ENCODE results near the gene RBM4B.
"Not testable (repeated sequence)": the region's sequence is repeated elsewhere in the genome, so short reads cannot be mapped to it uniquely, and the experiment has no call there.

The RBM4B gene

GRCh38 chr11:66677599-66678375 lies at the start of gene RBM4B:
Gene RBM4B (minus strand): TSS chr11:66677887. CDS start chr11:66677079, 808 bp downstream.
- H3K36me3 Mint-ChIP-seq (ENCODE audit: low read depth), result peaks cover 13% of the 10 kb centered on the region
- peak within 1 kb of the TSS; percentile 93 for H3K4me3 Mint-ChIP-seq
- H3K9me3 Mint-ChIP-seq, result no peaks in the 10 kb centered on the region
- peak within 1 kb of the TSS; percentile 97 for H3K27ac Mint-ChIP-seq
- H3K4me1 Mint-ChIP-seq (ENCODE audit: low read depth), result peaks cover 38% of the 10 kb centered on the region
- H3K27me3 Mint-ChIP-seq, result no peaks in the 10 kb centered on the region

- Mint-ChIP-seq H3K36me3 (ENCODE audit: low read depth) (peaks cover 4% of the 10 kb centered on the region), H3K4me1 (ENCODE audit: low read depth) (peaks cover 21% of the 10 kb centered on the region), H3K9me3 (no peaks in the 10 kb centered on the region), H3K27ac (no peak overlapping the region), H3K4me3 (no peak overlapping the region), H3K27me3 (peaks cover 48% of the 10 kb centered on the region)
These were observed 48.0 kb upstream of the RBM4B start for GRCh38 chr11:66725647-66726046.

GRCh38 chr11:66725114-66725513 lies 47.4 kb upstream of the RBM4B start:
- Mint-ChIP-seq H3K9me3 (no peaks in the 10 kb centered on the region), H3K27me3 (peaks cover 53% of the 10 kb centered on the region)

DNA sequence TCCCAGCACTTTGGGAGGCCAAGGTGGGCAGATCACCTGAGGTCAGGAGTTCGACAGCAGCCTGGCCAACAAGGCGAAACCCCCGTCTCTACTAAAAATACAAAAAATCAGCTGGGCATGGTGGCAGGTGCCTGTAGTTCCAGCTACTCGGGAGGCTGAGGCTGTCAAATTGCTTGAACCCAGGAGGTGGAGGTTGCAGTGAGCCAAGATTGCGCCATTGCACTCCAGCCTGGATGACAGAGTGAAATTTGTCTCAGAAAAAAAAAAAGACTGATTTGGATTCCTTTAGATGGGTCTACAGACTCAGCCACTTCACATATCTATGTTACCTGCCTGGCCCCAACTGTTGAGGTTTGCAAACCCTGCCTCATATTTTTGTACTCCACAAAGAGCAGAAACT lies 46.5 kb upstream of the RBM4B start:
- not testable (repeated sequence) for H3K36me3 Mint-ChIP-seq (ENCODE audit: low read depth); H3K4me3 Mint-ChIP-seq; H3K9me3 Mint-ChIP-seq; H3K27ac Mint-ChIP-seq
- Mint-ChIP-seq H3K4me1 (ENCODE audit: low read depth) (peaks cover 35% of the 10 kb centered on the region), H3K27me3 (peaks cover 49% of the 10 kb centered on the region)

More at GRCh38 chr11:66725114-66725513, 47.4 kb upstream of the RBM4B start:
- Mint-ChIP-seq H3K4me3 (no peak overlapping the region), H3K36me3 (ENCODE audit: low read depth) (peaks cover 4% of the 10 kb centered on the region), H3K27ac (no peak overlapping the region), H3K4me1 (ENCODE audit: low read depth) (peaks cover 26% of the 10 kb centered on the region)

GRCh38 chr11:66723693-66724092 lies 46.0 kb upstream of the RBM4B start:
- Mint-ChIP-seq H3K27ac (no peak overlapping the region), H3K36me3 (ENCODE audit: low read depth) (peaks cover 2% of the 10 kb centered on the region), H3K4me3 (no peak overlapping the region), H3K4me1 (ENCODE audit: low read depth) (peaks cover 30% of the 10 kb centered on the region), H3K27me3 (peaks cover 44% of the 10 kb centered on the region), H3K9me3 (no peaks in the 10 kb centered on the region)

DNA sequence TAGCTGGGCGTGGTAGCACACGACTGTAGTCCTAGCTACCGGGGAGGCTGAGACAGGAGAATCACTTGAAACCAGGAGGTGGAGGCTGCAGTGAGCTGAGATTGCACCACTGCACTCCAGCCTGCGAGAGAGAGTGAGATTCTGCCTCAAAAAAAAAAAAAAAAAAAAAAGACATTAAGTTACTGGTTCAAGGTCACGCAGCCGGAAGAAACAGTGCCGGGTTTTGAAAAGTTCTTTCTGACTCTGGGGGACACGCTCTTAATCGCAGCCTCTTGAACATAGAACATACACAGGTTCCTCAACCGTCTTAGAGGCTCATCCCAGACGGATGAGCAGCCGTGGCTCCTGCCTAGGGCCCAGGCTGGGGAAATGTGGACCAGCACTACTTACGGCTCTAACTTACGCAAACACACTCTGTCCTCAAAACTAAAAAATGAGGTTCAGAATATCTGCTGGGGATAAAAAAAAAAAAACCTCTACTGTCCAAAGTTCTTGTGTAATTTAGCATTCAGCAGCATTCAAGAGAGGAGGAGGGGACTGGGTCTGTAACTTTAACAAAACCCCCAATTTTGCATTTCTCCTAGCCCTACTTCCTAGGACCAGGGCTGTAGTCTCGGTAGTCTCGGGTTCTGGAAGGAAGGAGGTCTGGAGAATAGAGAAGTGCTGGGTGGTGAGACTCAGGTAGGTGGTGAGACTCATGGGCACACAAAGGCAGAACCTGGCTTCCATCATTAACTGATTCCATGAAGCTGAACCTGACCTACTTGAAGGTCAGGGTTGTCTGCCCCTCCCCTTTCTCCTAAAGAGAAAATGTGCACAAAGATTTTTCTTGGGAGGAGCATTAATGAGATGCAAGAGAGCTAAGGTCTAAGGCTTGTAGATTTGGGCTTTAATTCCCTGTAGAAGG lies 45.3 kb upstream of the RBM4B start:
- Mint-ChIP-seq H3K27me3 (peaks cover 41% of the 10 kb centered on the region), H3K36me3 (ENCODE audit: low read depth) (no peaks in the 10 kb centered on the region), H3K4me1 (ENCODE audit: low read depth) (peaks cover 27% of the 10 kb centered on the region), H3K27ac (no peak overlapping the region), H3K9me3 (no peaks in the 10 kb centered on the region), H3K4me3 (no peak overlapping the region)

- Mint-ChIP-seq H3K9me3 (no peaks in the 10 kb centered on the region), H3K4me1 (ENCODE audit: low read depth) (peaks cover 22% of the 10 kb centered on the region), H3K36me3 (ENCODE audit: low read depth) (no peaks in the 10 kb centered on the region), H3K27ac (no peak overlapping the region), H3K27me3 (peaks cover 36% of the 10 kb centered on the region), H3K4me3 (no peak overlapping the region)
These were observed 44.3 kb upstream of the RBM4B start for GRCh38 chr11:66721939-66722338.

DNA sequence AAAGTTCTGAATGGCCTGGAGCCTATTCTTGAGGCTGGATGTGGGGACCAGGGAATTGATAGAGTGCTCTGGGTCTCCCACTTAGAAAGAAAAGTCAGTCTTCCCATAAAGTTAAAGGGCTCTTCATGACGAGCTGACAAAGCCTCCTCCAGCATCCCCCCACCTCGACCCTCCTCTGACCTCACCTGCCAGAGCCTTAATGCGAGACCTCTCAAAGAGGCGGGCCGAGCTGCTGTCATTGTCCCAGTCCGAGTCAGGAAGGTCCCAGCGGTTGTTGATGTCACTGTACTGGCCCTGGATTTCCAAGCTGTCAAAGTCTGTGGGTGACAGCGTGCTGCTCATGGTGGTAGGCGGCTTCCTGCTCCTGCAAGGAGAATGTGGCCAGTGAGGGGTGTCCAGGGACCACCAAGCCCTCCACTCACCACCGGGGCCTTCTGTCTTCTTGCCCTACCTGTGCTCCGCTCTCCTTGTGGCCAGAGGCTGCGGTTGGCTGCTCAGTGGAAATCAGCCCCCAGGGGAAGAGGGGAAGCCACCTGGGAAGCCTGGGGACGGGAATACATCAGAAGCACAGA lies 43.3 kb upstream of the RBM4B start:
- Mint-ChIP-seq H3K9me3 (no peaks in the 10 kb centered on the region), H3K27ac (no peak overlapping the region), H3K4me1 (ENCODE audit: low read depth) (peaks cover 15% of the 10 kb centered on the region), H3K36me3 (ENCODE audit: low read depth) (no peaks in the 10 kb centered on the region), H3K4me3 (no peak overlapping the region), H3K27me3 (peaks cover 27% of the 10 kb centered on the region)

DNA sequence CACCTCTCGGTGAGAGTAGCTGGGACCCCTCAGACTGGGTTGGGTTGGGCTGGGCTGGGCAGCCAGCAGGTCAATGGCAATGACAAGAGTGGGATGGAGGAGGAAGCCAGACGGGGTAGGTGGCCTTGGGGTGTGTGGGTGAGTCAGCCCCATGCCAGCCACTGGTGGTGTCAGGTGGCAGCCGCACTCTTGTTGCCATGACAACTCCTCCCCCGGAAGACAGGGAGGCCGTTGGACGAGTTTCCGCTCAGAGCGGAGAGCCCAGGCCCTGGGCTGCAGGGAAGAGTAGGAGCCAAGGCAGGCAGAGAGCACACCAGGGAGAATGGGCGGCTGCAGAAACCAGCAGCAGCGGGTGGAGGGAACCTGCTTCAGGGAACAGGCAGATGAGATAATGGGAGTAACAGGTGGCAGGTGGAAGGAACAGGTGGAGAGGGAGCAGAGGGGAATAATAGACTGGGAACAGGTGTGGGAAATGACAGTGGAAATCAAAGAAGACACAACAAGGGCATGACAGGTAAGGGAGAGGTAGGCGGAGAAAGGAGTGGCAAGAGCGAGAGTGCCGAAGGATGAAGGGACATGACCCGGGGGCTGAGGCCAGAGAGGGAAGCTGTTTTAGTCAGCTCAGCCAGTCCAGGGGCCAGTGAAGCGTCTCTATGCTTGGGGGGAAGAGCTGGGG lies 42.7 kb upstream of the RBM4B start:
- H3K4me3 Mint-ChIP-seq, result peak overlapping the region; percentile 43
- H3K27me3 Mint-ChIP-seq, result peaks cover 20% of the 10 kb centered on the region
- H3K27ac Mint-ChIP-seq, result peak overlapping the region; percentile 67

GRCh38 chr11:66719111-66719872 lies 41.6 kb upstream of the RBM4B start:
- no peaks in the 10 kb centered on the region for H3K36me3 Mint-ChIP-seq (ENCODE audit: low read depth)
- H3K27me3 Mint-ChIP-seq, result peaks cover 10% of the 10 kb centered on the region
- H3K4me3 Mint-ChIP-seq, result no peak overlapping the region
- no peaks in the 10 kb centered on the region for H3K9me3 Mint-ChIP-seq
- H3K4me1 Mint-ChIP-seq (ENCODE audit: low read depth), result peaks cover 15% of the 10 kb centered on the region
- no peak overlapping the region for H3K27ac Mint-ChIP-seq

More for the DNA sequence above, 42.7 kb upstream of the RBM4B start:
- Mint-ChIP-seq H3K36me3 (ENCODE audit: low read depth) (no peaks in the 10 kb centered on the region), H3K4me1 (ENCODE audit: low read depth) (peaks cover 15% of the 10 kb centered on the region), H3K9me3 (no peaks in the 10 kb centered on the region)

- H3K9me3 Mint-ChIP-seq, result no peaks in the 10 kb centered on the region
- peaks cover 12% of the 10 kb centered on the region for H3K27me3 Mint-ChIP-seq
- no peak overlapping the region for H3K4me3 Mint-ChIP-seq
- no peaks in the 10 kb centered on the region for H3K36me3 Mint-ChIP-seq (ENCODE audit: low read depth)
- H3K27ac Mint-ChIP-seq, result no peak overlapping the region
- H3K4me1 Mint-ChIP-seq (ENCODE audit: low read depth), result peaks cover 15% of the 10 kb centered on the region
These were observed 40.8 kb upstream of the RBM4B start for GRCh38 chr11:66718320-66718971.

DNA sequence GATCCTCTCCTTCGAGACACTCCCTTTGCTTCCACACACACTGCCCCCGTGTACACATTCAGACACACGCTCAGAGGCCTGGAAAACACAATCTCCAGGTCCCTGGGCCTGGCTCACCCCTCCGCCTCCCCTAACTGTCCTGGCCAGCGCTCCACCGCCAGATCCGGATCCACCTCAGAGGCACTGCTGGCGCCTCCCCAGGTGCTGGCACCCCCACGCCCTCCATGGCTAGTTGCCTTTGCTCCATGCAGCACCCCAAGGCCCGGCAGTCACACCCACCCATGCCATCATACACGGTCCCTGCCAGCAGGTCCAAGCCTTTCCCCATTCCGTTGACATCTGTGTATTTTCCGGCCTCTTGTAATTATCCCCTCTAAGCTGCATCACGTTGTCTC lies 40.2 kb upstream of the RBM4B start:
- peaks cover 15% of the 10 kb centered on the region for H3K4me1 Mint-ChIP-seq (ENCODE audit: low read depth)
- peaks cover 10% of the 10 kb centered on the region for H3K27me3 Mint-ChIP-seq
- H3K27ac Mint-ChIP-seq, result no peak overlapping the region
- no peaks in the 10 kb centered on the region for H3K9me3 Mint-ChIP-seq
- H3K4me3 Mint-ChIP-seq, result no peak overlapping the region
- H3K36me3 Mint-ChIP-seq (ENCODE audit: low read depth), result no peaks in the 10 kb centered on the region

DNA sequence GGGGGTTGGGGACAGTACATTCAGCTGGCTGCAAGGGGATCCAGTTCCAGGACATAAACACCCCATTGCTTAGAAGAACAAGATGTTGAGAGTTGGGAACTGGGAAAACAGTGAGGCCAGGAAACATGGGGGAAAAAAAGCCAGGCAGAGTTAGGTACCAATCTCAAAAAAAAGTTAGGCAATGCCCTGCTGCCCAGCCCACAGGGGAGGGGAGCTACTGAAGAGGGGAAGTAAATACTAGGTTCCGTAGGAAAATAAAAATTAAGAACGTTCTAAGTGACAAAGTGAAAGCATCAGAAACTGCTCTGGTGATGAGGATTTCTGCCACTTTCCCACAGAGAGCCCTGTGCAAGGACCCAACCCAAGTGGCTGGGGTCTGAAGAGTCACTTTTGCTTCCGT lies 39.3 kb upstream of the RBM4B start:
- no peaks in the 10 kb centered on the region for H3K9me3 Mint-ChIP-seq
- peaks cover 15% of the 10 kb centered on the region for H3K4me1 Mint-ChIP-seq (ENCODE audit: low read depth)
- H3K27ac Mint-ChIP-seq, result no peak overlapping the region
- H3K4me3 Mint-ChIP-seq, result no peak overlapping the region
- H3K27me3 Mint-ChIP-seq, result peaks cover 8% of the 10 kb centered on the region
- no peaks in the 10 kb centered on the region for H3K36me3 Mint-ChIP-seq (ENCODE audit: low read depth)
